Heart left ventricle (tissue), 16 donors: Measurements from ENCODE around the gene NAB1. TPM values are rescaled to one million over a fixed set of nuclear protein-coding genes. Genes with fewer than 3 reads are reported as not detected.

ENCODE experiments used
- ATAC-seq, 4 donors: fragments of 200-7000 bp; cut with Tn5 transposase; one replicate each; pipeline ENCODE4 v1.9.1; 2020 to 2022; ENCODE audit warnings: moderate library complexity in 4 of 4, mild to moderate bottlenecking in 3 of 4, moderate number of reproducible peaks in 1 of 4
- DNase-seq, 5 donors: peaks; one replicate each; pipeline ENCODE4 v3.0.0-alpha.2; 2020
- H3K27ac ChIP-seq, 12 donors: fragments of 200-600 bp; sonication (generic) in 4 of 12; one replicate each; pipeline versions ENCODE4 v1.5.0 to v1.8.0; 2016 to 2022; ENCODE audit warnings: mild to moderate bottlenecking in 2 of 12
- H3K27me3 ChIP-seq, 9 donors: fragments of 200-600 bp; sonication (generic) in 2 of 9; one replicate each; pipeline versions ENCODE4 v1.5.1 to v1.8.0; 2016 to 2022; ENCODE audit warnings: mild to moderate bottlenecking in 3 of 9
- H3K36me3 ChIP-seq, 9 donors: fragments of 200-600 bp; sonication (generic) in 2 of 9; one replicate each; pipeline versions ENCODE4 v1.5.0 to v1.8.0; 2018 to 2022; ENCODE audit warnings: mild to moderate bottlenecking in 2 of 9
- H3K4me1 ChIP-seq, 12 donors: fragments of 200-600 bp; sonication (generic) in 4 of 12; one replicate each; pipeline versions ENCODE4 v1.5.0 to v1.8.0; 2016 to 2022; ENCODE audit warnings: mild to moderate bottlenecking in 3 of 12
- H3K4me3 ChIP-seq, 12 donors: fragments of 200-600 bp; sonication (generic) in 4 of 12; one replicate each; pipeline versions ENCODE4 v1.5.0 to v1.8.0; 2017 to 2022; ENCODE audit warnings: mild to moderate bottlenecking in 9 of 12, moderate library complexity in 4 of 12
- H3K9me3 ChIP-seq, 12 donors: fragments of 200-600 bp; sonication (generic) in 4 of 12; one replicate each; pipeline versions ENCODE4 v1.5.0 to v1.8.0; 2016 to 2022; ENCODE audit warnings: mild to moderate bottlenecking in 1 of 12
- CTCF ChIP-seq, 12 donors: fragments of 200-600 bp; sonication (generic) in 4 of 12; IDR thresholded peaks; one replicate each; pipeline versions ENCODE4 v1.5.0 to v1.8.0; 2018 to 2022; ENCODE audit warnings: antibody characterized with exemption in 12 of 12, mild to moderate bottlenecking in 5 of 12
- POLR2A ChIP-seq, 2 donors: fragments of 450-650 bp; IDR thresholded peaks; one replicate each; pipeline ENCODE4 v1.6.1; 2017; ENCODE audit warnings: antibody characterized with exemption in 2 of 2, mild to moderate bottlenecking in 2 of 2, moderate library complexity in 2 of 2
- WGBS, 4 donors: extraction: QIAGEN DNeasy Blood & Tissue Kit in 2 of 4; methylation state at CpG; one replicate each; pipeline versions ENCODE4 v1.1.5 to v1.1.7; 2013 to 2018; 5-methylcytosine and 5-hydroxymethylcytosine counted together
- intact Hi-C, 10 donors: fragments of 100-400 bp; cut with DNase I; formaldehyde crosslinking; loops; one replicate each; pipeline versions ENCODE4 v1.11.1 to v1.14.2; 2022
- polyA plus RNA-seq, 2 donors: library from polyadenylated mRNA; stranded (reverse); fragments of 200-250 nt; gene quantifications; one replicate each; pipeline ENCODE4 v1.2.3, GENCODE V29; 2013
- total RNA-seq, 9 donors: library from RNA; depleted of rRNA in 2 of 9; stranded (reverse); fragments of >200 nt in 2 of 9; fragmentation: NEBNext Ultra II Directional in 3 of 9; extraction: Animal tissue kit (Norgen Biotek cat#: 25700) in 3 of 9; gene quantifications; one replicate each; pipeline versions ENCODE4 v1.1.0 to v1.2.4, GENCODE V29; 2016 to 2023
- donor health status: ischemic (EF 13 %, LVEDD 7.1; RV severe dilation, severe dysfunction).
- donor health status: healthy with polysubstance abuse.
- donor health status: DM: no; HTN: yes; CAD: no.
- donor health status: DM: no; HTN: no; CAD: no.
- donor health status: ischemic (EF 25% LVEDD 6.9; RV normal size, moderate dysfunction).
- donor health status: ischemic (EF 25% LVEDD 5.7; RV mildly dilated, moderate dysfunction).
- donor health status: healthy.
- donor health status: DM: yes; HTN: yes; CAD: no.
- donor health status: ischemic (EF 35%, LVEDD 5.7; RV mildly dilated, moderate dysfunction).
- donor health status: nonischemic (EF 11% LVEDD 7.7; RV severe dilation, severe dysfunction).
- donor health status: DM: yes; HTN: yes; CAD: no.
- donor health status: PGD.
- donor health status: ischemic (EF 29% LVEDD 5.4; RV normal size, mild dysfunction).
- donor health status: nonischemic (EF 23%, LVEDD 6.1; RV moderate dilation, normal function).

NAB1 gene
- total and polyA plus RNA-seq, 11 donors: 10.1 to 41.8 (median 29.1) TPM

DNA sequence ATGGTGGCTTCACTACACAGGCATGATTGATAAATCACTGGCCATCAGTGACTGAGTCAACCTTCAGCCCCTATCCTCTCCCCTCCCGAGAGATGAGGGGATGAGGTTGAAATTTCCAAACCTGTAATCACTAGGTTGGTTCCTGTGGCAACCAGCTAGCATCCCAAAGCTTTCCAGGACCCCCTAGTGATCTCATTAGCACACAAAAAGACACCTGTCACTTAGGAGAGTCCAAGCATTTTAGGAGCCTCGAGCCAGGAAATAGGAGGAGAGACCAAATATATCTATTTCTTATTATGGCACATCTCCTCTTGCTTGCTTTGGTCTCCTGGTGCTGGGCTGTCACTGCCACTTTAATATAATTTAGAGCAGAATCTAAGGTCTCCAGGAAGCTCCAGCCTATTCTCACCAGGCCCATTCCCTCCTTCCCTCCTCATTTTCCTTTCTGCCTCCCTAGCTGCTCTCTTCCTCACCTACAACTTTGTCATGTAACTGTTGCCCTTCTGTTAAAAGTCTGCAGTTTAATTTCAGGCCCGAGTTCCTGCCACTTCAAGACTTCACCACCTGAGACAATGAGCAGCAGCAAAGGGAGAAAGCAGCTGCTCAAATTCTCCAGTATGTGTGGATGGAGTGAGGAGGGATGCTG is 33.2 kb upstream of the NAB1 start:
- no peaks in the 10 kb centered on the region for H3K36me3 ChIP-seq
- no peak for TF ChIP-seq CTCF (IDR thresholded peaks at IDR 0.05)
- no peak for TF ChIP-seq POLR2A (IDR thresholded peaks at IDR 0.05)
- H3K27me3 ChIP-seq: no peaks in the 10 kb centered on the region
- peaks cover 0 to 5% (median 0%) of the 10 kb centered on the region in 12 donors for H3K9me3 ChIP-seq
- DNase-seq (no peak), ATAC-seq (no peak)
- WGBS, 4 donors: 59 to 73% (median 62%) methylated on average over 3 of the region's 3 CpGs
- intact Hi-C loops: no loop called here
- H3K4me3 ChIP-seq: no peak overlapping the region
- no peak overlapping the region for H3K27ac ChIP-seq
- no peaks in the 10 kb centered on the region for H3K4me1 ChIP-seq

- no peak overlapping the region for H3K4me3 ChIP-seq
- ATAC-seq (no peak), DNase-seq (no peak)
- 83 to 84% (median 83%) methylated on average over 3 of the region's 3 CpGs for WGBS, 4 donors
- TF ChIP-seq CTCF (IDR thresholded peaks at IDR 0.05) (no peak), POLR2A (IDR thresholded peaks at IDR 0.05) (no peak)
- H3K27me3 ChIP-seq: no peaks in the 10 kb centered on the region
- H3K4me1 ChIP-seq: no peaks in the 10 kb centered on the region
- peaks cover 0 to 5% (median 0%) of the 10 kb centered on the region in 12 donors for H3K9me3 ChIP-seq
- H3K36me3 ChIP-seq: no peaks in the 10 kb centered on the region
- no peak overlapping the region for H3K27ac ChIP-seq
- intact Hi-C loops: no loop called here
Observed at GRCh38 chr2:190618030-190618429, 30.9 kb upstream of the NAB1 start.

DNA sequence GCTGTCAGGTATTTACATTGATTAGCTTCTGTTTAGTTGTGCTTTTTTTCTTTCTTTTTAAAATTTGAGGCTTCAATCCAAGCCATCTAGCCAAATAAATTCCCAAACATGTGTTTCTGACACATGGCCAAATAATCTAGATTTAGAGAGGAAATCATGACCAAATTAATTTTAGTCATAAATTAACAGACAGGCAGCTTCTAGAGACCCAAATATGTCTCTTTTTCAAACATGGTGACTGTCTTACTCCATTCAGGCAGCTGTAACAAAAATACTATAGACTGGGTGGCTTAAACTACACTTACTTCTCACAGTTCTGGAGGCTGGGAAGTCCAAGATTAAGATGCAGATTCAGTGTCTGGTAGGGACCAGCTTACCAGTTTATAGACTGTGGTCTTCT is 23.2 kb upstream of the NAB1 start:
- H3K36me3 ChIP-seq: no peaks in the 10 kb centered on the region
- TF ChIP-seq POLR2A (IDR thresholded peaks at IDR 0.05): no peak
- no peak for TF ChIP-seq CTCF (IDR thresholded peaks at IDR 0.05)
- DNase-seq (no peak), ATAC-seq (no peak)
- H3K4me3 ChIP-seq: no peak overlapping the region
- H3K27me3 ChIP-seq: no peaks in the 10 kb centered on the region
- peaks cover 0 to 33% (median 13%) of the 10 kb centered on the region in 12 donors for H3K4me1 ChIP-seq
- H3K27ac ChIP-seq: peak overlapping the region in 4 of 12 donors; percentile 81 to 84 (median 81)
- intact Hi-C loops: no loop called here
- peaks cover 0 to 10% (median 0%) of the 10 kb centered on the region in 12 donors for H3K9me3 ChIP-seq

DNA sequence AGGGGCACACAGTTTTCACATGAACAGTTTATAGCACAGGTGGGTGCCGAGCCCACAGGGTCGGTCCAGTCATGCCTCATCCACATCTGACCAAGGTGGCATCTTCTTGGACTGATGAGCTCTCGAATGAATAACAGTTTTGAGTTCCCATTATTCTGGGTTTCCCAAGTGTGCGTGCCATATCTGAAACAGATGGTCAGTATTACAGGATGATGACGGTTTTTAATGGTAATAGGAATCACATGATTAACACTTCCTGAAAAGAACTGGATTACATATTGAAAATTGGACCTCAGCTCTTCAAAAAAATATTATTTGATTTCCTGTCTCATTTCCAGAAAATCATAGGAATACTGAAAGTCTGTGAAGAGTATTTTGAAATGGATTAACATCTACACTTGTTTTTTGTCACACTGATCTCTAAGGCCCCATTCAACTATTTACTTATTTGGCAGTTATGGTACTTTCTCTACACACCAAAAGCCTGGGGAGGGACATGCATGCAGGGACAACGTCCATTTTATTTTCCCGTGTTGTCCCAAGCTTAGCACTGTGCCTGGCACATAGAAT is 22.2 kb upstream of the NAB1 start:
- no peaks in the 10 kb centered on the region for H3K36me3 ChIP-seq
- DNase-seq (no peak), ATAC-seq (peak in 2 of 4 donors; percentile 18 to 31)
- peaks cover 0 to 10% (median 0%) of the 10 kb centered on the region in 12 donors for H3K9me3 ChIP-seq
- intact Hi-C loops: no loop called here
- peak overlapping the region in 1 of 12 donors; percentile 56 for H3K4me3 ChIP-seq
- TF ChIP-seq POLR2A (IDR thresholded peaks at IDR 0.05) (no peak), CTCF (IDR thresholded peaks at IDR 0.05) (no peak)
- no peaks in the 10 kb centered on the region for H3K27me3 ChIP-seq
- H3K27ac ChIP-seq: peak overlapping the region in 10 of 12 donors; percentile 52 to 89 (median 81)
- whole genome bisulfite sequencing, 4 donors: 65 to 69% (median 68%) methylated on average over 7 of the region's 7 CpGs
- peaks cover 0 to 33% (median 13%) of the 10 kb centered on the region in 12 donors for H3K4me1 ChIP-seq
